Hematopoietic multipotent progenitor cell treated with erythropoietin and hydrocortisone succinate and interleukin-3 and kit ligand, for 4 days (in vitro differentiated cells): ENCODE measurements around the gene C1orf94.

ENCODE experiments used
- DNase-seq: peaks from one replicate; pipeline ENCODE4 v3.0.0-alpha.2; 2015

The C1orf94 gene

GRCh38 chr1:34176830-34177603, at the start of gene C1orf94:
Gene C1orf94 (plus strand): TSS chr1:34176907. CDS start chr1:34177790, 883 bp downstream.
- no peak for DNase-seq

GRCh38 chr1:34127006-34128000, 49.4 kb upstream of the C1orf94 start:
- no peak for DNase-seq

- DNase-seq, result no peak
These were observed 48.4 kb upstream of the C1orf94 start for GRCh38 chr1:34128186-34128889.

GRCh38 chr1:34129630-34130029, 47.1 kb upstream of the C1orf94 start:
- peak; percentile 1 for DNase-seq

GRCh38 chr1:34130306-34130705, 46.4 kb upstream of the C1orf94 start:
- DNase-seq, result no peak

- no peak for DNase-seq
These were observed 45.1 kb upstream of the C1orf94 start for GRCh38 chr1:34131396-34132160.

- DNase-seq, result no peak
These were observed 44.6 kb upstream of the C1orf94 start for GRCh38 chr1:34132161-34132420.

- DNase-seq, result no peak
These were observed 39.3 kb upstream of the C1orf94 start for GRCh38 chr1:34137411-34137810.

GRCh38 chr1:34140011-34140676, 36.6 kb upstream of the C1orf94 start:
- no peak for DNase-seq

- no peak for DNase-seq
These were observed 32.7 kb upstream of the C1orf94 start for GRCh38 chr1:34143975-34144374.

- DNase-seq, result no peak
These were observed 31.9 kb upstream of the C1orf94 start for GRCh38 chr1:34144766-34145165.

GRCh38 chr1:34147301-34147700, 29.4 kb upstream of the C1orf94 start:
- no peak for DNase-seq

GRCh38 chr1:34149501-34149900, 27.2 kb upstream of the C1orf94 start:
- DNase-seq, result no peak

- DNase-seq, result no peak
These were observed 23.5 kb upstream of the C1orf94 start for GRCh38 chr1:34153246-34153645.

GRCh38 chr1:34155860-34156259, 20.8 kb upstream of the C1orf94 start:
- DNase-seq, result no peak

GRCh38 chr1:34156739-34157138, 20.0 kb upstream of the C1orf94 start:
- no peak for DNase-seq

GRCh38 chr1:34162852-34163766, 13.6 kb upstream of the C1orf94 start:
- DNase-seq, result peak; percentile 72

- no peak for DNase-seq
These were observed 12.6 kb upstream of the C1orf94 start for GRCh38 chr1:34163792-34164731.

GRCh38 chr1:34164771-34165391, 11.8 kb upstream of the C1orf94 start, which contains the start of gene CSMD2:
Gene CSMD2 (minus strand): TSS chr1:34165230. CDS start chr1:34165097, 133 bp downstream.
- peak; percentile 12 for DNase-seq
